NCI-H460 (cell line): ENCODE measurements around the gene MTIF2. TPM values are rescaled to one million over a fixed set of nuclear protein-coding genes. Genes with fewer than 3 reads are reported as not detected.
"Not testable (repeated sequence)": the region's sequence is repeated elsewhere in the genome, so short reads cannot be mapped to it uniquely, and the experiment has no call there.

Experiments
- DNase-seq: peaks from one replicate; pipeline ENCODE4 v3.0.0-alpha.2; 2016; ENCODE audit warnings: low read depth; ENCODE audit errors: extremely low read depth
- polyA plus RNA-seq: library from polyadenylated mRNA; depleted of rRNA; stranded (reverse); fragments of >200 nt; gene quantifications from 2 replicates; pipeline ENCODE4 v1.2.3, GENCODE V29; 2014; cell fraction: nucleus; rRNA removed
- total RNA-seq: library from RNA; depleted of rRNA; stranded (reverse); fragments of >200 nt; shearing (Covaris generic); gene quantifications from 2 replicates; pipeline ENCODE4 v1.2.3, GENCODE V29; 2014; rRNA removed

MTIF2 gene, protein sequence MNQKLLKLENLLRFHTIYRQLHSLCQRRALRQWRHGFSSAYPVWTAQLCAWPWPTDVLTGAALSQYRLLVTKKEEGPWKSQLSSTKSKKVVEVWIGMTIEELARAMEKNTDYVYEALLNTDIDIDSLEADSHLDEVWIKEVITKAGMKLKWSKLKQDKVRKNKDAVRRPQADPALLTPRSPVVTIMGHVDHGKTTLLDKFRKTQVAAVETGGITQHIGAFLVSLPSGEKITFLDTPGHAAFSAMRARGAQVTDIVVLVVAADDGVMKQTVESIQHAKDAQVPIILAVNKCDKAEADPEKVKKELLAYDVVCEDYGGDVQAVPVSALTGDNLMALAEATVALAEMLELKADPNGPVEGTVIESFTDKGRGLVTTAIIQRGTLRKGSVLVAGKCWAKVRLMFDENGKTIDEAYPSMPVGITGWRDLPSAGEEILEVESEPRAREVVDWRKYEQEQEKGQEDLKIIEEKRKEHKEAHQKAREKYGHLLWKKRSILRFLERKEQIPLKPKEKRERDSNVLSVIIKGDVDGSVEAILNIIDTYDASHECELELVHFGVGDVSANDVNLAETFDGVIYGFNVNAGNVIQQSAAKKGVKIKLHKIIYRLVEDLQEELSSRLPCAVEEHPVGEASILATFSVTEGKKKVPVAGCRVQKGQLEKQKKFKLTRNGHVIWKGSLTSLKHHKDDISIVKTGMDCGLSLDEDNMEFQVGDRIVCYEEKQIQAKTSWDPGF
- total RNA-seq: 97.2 and 110 TPM in 2 replicates
- polyA plus RNA-seq: 38.9 and 47.2 TPM in 2 replicates

DNA sequence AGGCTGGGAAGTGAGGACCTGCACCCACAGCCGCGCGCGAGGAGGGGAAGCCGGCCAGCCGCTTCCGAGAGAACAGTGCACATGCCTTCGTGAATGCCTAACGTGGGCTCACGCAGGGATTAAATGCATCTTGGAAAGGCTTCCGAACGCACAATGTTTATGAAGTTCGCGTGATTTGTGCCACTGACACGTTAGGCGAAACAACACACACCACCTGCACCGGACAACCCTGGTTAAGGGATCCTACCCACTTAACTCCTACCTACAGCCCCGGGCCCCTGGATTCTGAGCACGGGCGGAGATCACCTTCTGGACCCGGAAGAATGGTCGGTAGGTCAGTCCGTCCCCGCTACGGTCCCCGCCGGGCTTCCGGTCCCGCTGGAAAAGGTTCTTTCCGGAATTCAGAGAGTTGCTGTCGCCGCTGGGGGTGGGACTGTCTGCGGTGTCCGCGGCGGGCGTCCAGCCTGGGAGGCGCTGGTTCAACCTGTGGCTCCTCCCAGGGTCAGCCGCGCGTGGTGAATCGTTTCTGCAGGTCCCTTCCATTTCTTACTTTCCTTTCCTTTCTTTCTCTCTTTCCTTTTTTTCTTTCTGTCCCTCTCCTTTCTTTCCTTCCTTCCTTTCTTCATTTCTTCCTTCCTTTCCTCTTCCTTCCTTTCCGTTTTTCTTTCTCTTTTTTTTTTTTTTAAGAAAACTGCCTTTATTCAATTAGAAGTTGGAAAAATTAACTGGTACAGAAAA is at the start of gene MTIF2:
MTIF2 (minus strand) TSS at position 325 of the 738 bp plus-strand sequence. CDS start 5,373 bp downstream, outside the sequence.
- DNase-seq: peak; percentile 94

DNA sequence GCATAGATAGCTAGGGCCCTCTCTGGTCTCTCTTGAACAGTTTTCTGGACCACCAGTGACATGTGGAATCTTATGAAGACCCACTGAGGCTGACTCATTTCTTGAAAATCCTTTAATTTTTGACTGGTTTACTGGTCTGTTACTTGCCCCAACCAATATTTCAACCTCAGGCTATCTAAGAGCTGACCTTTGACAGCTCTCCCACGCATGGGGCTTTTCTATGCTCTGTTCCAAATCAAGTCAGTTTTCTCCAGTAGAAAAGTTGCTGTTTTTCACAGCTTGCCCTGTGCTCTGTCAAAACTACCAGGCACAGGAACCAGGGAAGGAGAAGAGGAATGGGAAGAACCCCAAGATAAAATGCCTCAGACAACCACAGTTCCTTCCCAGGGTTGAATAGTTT is 46.0 kb upstream of the MTIF2 start:
- no peak for DNase-seq

DNA sequence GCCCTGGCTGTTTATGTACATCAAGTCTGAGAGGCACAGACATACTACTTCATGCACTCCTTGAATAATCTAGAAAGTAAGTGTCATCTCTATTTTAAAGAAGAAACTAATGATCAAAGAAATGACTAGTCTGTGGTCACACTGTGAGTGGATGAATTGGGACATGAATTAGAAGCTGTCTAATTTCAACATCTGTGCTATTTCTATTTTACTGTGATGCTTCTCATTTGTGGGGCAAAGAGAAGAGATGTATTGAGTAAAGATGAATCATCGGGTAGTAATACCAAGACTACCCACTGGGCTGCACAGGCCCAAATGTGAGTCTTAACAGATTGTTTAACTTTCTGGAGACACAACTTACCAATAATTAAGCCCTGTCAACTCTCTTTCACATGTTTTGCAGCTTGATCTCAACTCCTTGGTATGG is 42.4 kb upstream of the MTIF2 start:
- DNase-seq: no peak

DNA sequence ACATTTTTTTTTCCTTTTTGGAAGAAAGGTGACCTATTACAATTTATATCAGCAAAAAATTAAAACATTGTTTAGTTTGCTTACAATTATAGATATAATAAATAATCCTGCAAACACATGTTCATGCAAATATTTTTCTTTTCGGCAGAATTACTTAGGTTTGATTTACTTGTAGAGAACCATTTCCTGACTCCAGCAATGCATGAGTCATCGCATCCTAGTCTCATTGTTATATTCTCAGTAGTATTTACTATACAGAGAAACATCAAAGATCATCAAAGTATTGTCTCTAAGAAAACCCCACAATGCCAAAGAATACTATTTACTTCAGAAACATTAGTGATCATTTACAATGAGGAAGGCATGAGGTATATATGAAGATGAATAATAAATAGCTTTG is 40.4 kb upstream of the MTIF2 start:
- DNase-seq: no peak

DNA sequence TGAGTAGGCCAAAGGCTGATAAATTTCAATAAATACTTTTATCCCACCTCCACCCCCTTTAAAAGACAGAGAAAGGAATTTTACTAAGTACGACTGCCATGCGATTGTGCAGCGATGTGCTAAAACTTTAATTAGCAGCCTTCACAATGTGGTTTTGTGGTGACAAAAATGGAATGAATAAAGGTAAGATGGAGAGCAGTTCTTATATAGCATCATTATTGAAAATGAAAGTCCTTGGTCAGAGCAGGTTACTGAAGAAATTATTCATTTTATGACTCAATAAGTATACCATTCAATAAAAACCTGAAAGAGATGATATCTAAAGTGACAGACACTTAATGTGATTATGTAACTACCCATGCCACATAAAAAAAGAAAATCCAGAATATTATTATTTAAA is 33.2 kb upstream of the MTIF2 start:
- DNase-seq: no peak

DNA sequence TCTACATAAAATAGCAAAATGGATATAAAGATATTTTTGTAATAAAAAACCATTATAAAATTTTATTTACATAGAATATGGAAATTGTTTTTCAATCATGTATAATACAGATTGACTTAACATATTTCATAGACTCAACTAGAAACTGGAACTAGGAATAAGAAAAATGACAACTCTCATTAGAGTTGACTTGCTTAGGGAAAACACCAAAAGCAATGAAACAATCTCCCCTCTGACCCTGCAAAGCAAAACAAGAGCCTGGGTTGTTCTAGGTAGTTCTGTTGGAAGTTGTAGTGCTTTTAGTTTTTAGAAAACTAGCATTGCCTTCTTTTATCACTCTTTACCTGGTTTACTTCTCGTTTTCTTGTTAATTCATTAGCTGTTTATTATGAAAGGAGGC is 32.2 kb upstream of the MTIF2 start:
- DNase-seq: no peak

DNA sequence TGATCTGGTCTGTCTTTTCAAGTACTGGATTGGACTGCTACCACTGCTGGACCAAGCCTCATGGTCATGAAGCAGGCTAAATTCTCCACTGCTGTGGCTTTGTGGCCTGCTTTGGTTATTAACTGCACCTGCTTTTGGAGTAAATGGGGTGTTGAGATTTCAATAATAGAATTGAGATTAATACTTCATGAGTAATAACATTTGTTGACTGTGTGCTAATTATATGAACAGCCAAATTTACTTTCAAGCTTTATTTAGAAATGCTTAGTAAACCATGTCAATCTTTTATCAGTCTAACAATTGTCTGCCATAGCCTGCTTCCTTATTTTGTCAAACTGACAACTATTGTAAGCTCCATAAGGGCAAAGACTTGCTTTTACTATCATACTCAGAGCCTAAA is 27.4 kb upstream of the MTIF2 start:
- DNase-seq: no peak

DNA sequence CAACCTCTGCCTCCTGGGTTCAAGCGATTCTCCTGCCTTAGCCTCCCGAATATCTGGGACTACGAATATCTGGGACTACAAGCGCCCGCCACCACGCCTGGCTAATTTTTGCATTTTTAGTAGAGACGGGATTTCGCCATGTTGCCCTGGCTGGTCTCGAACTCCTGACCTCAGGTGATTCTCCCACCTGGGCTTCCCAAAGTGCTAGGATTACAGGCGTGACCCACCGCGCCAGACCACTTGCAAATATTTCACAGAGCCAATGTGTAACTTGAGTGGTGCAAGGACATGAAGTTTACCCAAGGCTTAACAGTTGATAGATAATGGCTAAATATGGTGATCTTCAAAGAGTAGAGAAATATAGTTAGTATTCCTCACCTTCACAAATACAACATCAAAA is 14.1 kb upstream of the MTIF2 start:
- DNase-seq: no peak

DNA sequence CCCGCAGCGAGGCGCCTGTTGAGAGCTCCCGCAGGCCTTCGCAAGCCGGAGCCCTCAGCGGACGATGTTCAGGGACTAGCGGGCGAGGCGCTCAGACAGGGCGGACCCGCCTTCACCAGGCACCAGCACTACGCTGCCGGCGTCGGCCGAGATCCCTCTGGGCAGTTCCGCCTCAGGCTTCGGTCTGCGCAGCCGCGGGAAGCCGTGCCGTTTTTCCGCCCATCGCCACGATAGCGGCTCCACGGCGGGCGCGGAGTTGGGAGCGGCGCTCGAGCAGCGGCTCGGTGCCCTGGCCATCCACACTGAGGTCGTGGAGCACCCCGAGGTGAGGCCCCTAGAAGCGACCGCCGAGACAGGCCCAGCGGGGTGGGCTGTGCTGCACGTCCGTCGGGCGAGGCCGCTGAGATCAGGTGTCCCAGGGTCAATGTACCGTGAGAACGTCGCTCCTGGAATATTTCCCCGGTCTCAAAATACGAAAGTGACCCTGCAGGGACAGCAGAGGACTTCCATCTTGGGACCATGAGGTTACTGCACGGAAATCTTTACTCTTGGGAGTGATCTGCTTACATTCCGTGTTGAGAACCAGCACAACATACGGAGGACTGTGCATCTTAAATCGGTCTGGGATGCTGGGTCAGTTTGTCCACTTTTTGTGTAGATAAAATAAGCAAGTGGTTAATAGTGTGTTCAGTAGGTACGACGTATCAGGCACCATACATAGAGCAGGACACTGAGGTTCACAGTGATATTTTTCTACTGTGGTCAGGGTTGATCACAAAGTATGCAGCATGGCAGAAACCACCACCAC is 13.3 kb upstream of the MTIF2 start:
- DNase-seq: peak; percentile 80

DNA sequence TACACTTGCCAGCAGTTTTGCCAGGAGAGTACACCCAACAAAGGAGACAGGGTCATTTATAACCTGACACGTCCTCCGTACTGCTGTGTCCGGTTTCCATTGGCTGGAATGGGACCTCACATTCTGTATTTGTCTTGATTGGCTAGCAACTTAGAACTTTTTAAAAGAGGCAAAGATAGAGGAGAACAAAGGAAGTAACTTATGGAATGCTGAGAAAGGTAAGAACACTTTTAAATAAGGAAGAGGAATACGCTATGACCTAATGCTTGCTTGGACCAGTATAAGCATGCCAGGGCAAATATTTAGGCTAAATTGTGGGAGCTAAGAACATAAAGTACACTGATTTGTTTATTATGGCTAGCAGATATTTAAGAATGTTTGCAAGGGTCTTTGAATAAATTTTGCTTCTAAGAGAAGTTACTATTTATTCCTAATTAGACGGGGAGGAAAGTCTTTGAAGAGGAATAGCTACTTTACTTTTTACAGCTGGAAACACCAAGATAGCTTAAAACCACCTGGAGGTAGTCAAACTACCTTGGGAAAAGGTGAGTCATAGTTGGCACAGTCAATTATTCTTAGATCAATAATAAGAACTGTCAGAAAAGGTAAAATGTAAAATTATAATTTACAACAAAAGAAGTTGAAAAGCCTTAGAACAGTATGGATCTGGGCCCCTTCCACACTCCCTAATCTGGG is 12.0 kb upstream of the MTIF2 start:
- not testable (repeated sequence) for DNase-seq

DNA sequence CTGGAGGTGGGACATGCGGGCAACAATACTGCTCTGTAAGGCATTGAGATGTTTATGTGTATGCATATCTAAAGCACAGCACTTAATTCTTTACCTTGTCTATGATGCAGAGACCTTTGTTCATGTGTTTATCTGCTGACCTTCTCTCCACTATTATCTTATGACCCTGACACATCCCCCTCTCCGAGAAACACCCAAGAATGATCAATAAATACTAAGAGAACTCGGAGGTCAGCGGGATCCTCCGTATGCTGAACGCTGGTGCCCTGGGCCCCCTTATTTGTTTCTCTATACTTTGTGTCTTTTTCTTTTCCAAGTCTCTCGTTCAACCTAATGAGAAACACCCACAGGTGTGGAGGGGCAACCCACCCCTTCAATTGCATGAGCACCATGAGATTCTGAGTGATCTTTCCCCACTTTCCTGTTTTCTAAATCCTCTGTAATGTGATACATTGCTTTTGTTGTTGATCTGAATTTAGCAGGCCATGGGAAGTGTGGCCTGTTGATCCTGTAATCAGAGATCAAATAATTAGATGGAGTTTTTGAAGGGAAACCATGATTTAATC is 10.9 kb upstream of the MTIF2 start:
- DNase-seq: not testable (repeated sequence)

DNA sequence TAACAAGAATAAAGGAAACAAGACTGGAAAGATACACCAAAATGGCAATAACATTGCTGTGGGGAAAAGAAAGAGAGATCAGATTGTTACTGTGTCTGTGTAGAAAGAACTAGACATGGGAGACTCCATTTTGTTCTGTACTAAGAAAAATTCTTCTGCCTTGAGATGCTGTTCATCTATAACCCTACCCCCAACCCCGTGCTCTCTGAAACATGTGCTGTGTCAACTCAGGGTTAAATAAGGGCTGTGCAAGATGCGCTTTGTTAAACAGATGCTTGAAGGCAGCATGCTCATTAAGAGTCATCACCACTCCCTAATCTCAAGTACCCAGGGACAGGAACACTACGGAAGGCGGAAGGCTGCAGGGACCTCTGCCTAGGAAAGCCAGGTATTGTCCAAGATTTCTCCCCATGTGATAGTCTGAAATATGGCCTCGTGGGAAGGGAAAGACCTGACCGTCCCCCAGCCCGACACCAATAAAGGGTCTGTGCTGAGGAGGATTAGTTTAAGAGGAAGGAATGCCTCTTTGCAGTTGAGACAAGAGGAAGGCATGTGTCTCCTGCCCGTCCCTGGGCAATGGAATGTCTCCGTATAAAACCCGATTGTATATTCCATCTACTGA is 10.3 kb upstream of the MTIF2 start:
- DNase-seq: not testable (repeated sequence)

DNA sequence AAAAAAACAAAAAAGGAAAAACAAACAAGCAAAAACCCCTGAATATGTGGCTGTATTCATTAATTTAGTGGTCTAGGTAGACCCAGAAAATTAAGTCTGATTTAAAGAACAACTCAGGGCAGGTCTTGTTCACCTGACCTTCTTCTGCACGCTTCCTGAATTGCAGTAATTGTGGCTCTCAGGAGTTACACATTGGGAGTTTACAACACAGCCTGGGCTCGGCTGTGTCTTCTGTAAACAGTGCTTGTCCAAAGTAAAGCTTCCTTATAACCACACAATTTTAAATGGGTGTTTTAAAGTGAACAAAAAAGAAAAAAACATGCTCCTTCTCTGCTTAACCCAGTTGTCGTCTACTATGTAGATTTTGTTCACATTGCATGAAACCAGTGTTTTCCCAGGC is 8.3 kb upstream of the MTIF2 start:
- DNase-seq: no peak

DNA sequence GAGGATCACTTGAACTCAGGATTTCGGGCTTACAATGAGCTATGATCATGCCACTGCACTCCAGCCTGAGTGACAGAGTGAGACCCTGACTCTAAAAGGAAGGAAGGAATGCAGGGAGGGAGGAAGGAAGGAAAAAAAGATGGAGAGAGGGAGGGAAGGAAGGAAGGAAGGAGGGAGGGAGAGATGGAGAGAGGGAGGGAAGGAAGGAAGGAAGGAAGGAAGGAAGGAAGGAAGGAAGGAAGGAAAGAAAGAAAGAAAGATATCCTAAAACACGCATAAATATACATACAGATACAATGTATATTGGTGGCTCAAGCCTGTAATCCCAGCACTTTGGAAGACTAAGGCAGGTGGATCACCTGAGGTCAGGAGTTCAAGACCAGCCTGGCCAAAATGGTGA is 5.3 kb upstream of the MTIF2 start:
- not testable (repeated sequence) for DNase-seq

DNA sequence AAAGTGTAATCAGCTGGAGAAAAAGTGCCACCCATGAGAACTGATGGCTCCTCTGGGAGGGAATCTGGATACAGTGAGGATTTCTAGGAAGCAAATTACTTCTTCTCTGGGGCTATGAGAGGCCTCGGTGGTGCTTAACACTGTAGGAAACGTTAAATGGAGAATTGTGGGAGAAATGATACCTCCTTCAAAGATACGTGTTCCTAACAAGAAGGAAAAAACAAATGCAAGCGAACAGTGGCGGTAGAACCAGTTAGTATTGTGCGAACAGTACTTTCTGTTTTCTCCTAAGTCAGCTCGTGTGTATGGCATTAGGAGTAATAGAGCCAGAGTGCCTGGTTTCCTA is 587 bp upstream of the MTIF2 start:
- no peak for DNase-seq

DNA sequence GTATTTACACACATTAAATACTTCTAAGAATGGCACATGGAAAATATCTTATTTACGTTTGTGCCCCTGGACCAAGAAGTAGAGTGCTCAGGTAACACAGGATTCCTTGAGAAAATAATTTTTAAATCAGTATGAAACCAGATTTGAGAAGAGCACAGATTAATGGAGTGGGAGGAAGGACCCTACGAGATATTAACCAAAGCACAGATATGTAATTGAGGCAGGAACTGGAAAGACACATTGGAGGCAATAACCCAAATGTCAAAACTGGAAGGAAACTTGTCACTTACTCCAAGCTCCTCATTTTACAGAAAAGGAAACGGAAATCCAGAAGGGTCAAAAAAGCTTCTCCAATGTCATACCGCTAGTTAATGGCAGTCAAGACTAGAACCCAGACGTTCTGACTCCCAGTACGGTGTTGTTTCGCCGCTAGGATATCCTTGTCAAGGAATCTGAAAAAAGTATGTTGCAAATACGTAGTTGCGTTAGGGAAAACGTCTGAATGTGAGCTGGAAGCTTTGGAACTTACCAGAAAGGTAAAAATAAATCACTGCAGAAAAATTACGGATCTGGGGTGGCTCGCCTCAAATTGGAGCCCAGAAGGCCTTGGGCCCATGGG is 634 bp downstream of the MTIF2 start:
- DNase-seq: no peak

DNA sequence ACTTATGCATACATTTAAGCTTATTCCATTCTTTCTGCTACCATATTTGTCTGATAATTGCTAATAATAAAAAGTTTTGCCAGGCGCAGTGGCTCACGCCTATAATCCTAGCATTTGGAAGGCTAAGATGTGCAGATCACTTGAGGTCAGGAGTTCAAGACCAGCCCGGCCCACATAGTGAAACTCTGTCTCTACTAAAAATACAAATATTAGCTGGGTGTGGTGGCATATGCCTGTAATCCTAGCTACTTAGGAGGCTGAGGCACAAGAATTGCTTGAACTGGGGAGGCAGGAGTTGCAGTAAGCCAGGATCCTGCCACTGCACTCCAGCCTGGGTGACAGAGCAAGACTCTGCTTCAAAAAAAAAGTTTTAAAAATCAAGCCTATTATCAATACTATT is 9.4 kb downstream of the MTIF2 start:
- not testable (repeated sequence) for DNase-seq

DNA sequence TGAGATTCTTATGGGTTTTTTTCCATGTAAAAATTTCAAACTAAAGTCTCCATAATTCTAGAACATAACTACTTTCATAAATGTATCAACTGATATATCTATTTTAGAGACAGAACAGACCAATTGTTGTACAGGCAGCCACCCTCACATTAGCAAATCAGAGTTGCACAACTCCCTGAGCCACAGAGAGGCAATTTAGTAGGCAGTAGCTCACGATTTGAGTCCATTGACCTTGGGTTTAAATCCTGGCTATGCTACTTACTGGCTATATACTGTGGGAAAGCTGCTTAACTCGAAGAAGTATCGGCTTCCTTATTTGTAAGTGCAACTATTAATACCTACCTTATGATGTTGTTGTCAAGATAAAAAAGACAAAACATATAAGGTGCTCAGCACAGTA is 16.2 kb downstream of the MTIF2 start:
- DNase-seq: no peak

DNA sequence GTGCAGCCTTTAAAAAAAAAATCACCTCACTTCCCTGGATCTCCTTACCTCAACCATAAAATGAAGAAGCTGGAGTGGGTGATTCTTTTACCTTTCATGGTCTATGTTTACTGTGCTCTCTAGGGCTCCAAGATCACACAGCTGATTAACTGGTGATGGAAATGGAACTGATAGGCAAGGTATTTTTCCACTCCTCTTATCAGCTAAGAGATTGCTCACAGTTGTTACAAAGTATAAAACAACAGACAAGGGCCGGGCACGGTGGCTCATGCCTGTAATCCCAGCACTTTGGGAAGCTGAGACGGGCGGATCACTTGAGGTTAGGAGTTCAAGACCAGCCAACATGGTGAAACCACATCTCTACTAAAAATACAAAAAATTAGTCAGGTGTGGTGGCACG is 22.0 kb downstream of the MTIF2 start:
- no peak for DNase-seq
